GM12878 (cell line): ENCODE data around the gene TM7SF2. TPM values are rescaled to one million over a fixed set of nuclear protein-coding genes. Genes with fewer than 3 reads are reported as not detected.
A peak's percentile ranks its signal among the peaks of the same experiment; 100 is the strongest.

Experiments used
- ATAC-seq: fragments of 200-7000 bp; cut with Tn5 transposase; 3 replicates; pipeline ENCODE4 v1.9.1; 2020; ENCODE audit warnings: mild to moderate bottlenecking, moderate library complexity
- BruUV-seq: library from RNA; stranded (reverse); fragments of 400-500 nt; replicated peaks from 2 replicates; lab custom pipeline; 2021; lab: Mats Ljungman, UMichigan
- CTCF ChIA-PET: fragments of 300-600 bp; sonication (Branson Sonifier 250); formaldehyde crosslinking; extraction: SDS; loops from one replicate; lab custom pipeline; 2021; ENCODE audit warnings: inconsistent platforms; lab: Yijun Ruan, JAX
- POLR2A ChIA-PET: fragments of 350-600 bp; formaldehyde crosslinking; extraction: SDS; loops from one replicate; lab custom pipeline; 2021; ENCODE audit warnings: inconsistent platforms; lab: Charles Lee
- RAD21 ChIA-PET: fragments of 300-600 bp; sonication (Branson Sonifier 250); formaldehyde crosslinking; loops from one replicate; lab custom pipeline; 2023; ENCODE audit warnings: antibody characterized with exemption; ENCODE audit not compliant: unreplicated experiment; lab: Charles Lee
- SMC1A ChIA-PET: fragments of 300-600 bp; sonication (Branson Sonifier 250); formaldehyde crosslinking; loops from one replicate; lab custom pipeline; 2023; ENCODE audit not compliant: unreplicated experiment, uncharacterized antibody; lab: Charles Lee
- DNase-seq: peaks from one replicate; pipeline ENCODE4 v3.0.0-alpha.2; 2011; ENCODE audit warnings: low read depth, low spot score
- FAIRE-seq: peaks from 3 replicates; lab custom pipeline; 2011; peaks lifted over from hg19 to GRCh38; lab: Jason Lieb, UNC
- H2AFZ ChIP-seq: 2 replicates; pipeline ENCODE4 v1.6.0; 2011; ENCODE audit warnings: low read depth, low read length, control low read depth; ENCODE audit not compliant: control insufficient read depth
- H3K27ac ChIP-seq: 2 replicates; pipeline ENCODE4 v1.5.1; 2011; ENCODE audit warnings: control low read depth; ENCODE audit not compliant: control insufficient read depth, insufficient read depth
- H3K27me3 ChIP-seq, 2 experiments: replicated peaks in 1 of 2; 2 replicates each; pipeline versions ENCODE4 v1.6.0 to v1.6.1; 2011; ENCODE audit warnings: low read length in 1 of 2; ENCODE audit not compliant: control insufficient read depth in 2 of 2, insufficient read depth in 2 of 2
- H3K36me3 ChIP-seq, 2 experiments: 2 replicates each; pipeline ENCODE4 v1.5.1; 2011; ENCODE audit warnings: low read length in 1 of 2; ENCODE audit not compliant: control insufficient read depth in 2 of 2, insufficient read depth in 2 of 2
- H3K4me1 ChIP-seq: 2 replicates; pipeline ENCODE4 v1.6.1; 2011; ENCODE audit warnings: mild to moderate bottlenecking, low read length, moderate library complexity, mixed read lengths; ENCODE audit not compliant: control insufficient read depth, insufficient read depth
- H3K4me2 ChIP-seq: 2 replicates; pipeline ENCODE4 v1.6.0; 2011; ENCODE audit warnings: control low read depth; ENCODE audit not compliant: control insufficient read depth, insufficient read depth
- H3K4me3 ChIP-seq: fragments of 200-600 bp; sonication (generic); 2 replicates; pipeline ENCODE4 v1.5.1; 2016
- H3K79me2 ChIP-seq: 2 replicates; pipeline ENCODE4 v1.6.0; 2011; ENCODE audit warnings: low read length; ENCODE audit not compliant: control insufficient read depth, insufficient read depth
- H3K9ac ChIP-seq: 2 replicates; pipeline ENCODE4 v1.8.0; 2011; ENCODE audit warnings: low read length, control low read depth, mixed read lengths; ENCODE audit not compliant: control insufficient read depth, insufficient read depth
- H3K9me3 ChIP-seq: replicated peaks from 3 replicates; pipeline ENCODE4 v1.5.1; 2011; ENCODE audit warnings: mild to moderate bottlenecking, low read length; ENCODE audit not compliant: control insufficient read depth, insufficient read depth
- H4K20me1 ChIP-seq: 2 replicates; pipeline ENCODE4 v1.6.0; 2011; ENCODE audit not compliant: control insufficient read depth, insufficient read depth
- BCL11A ChIP-seq: IDR thresholded peaks from 2 replicates; pipeline ENCODE4 v1.6.1; 2011; ENCODE audit warnings: low read depth, low read length
- CEBPB ChIP-seq, 2 experiments: fragments of 150-350 bp in 1 of 2; IDR thresholded peaks; 2 replicates each; pipeline ENCODE4 v1.6.1; 2012 to 2014; ENCODE audit warnings: low read depth in 2 of 2, low read length in 2 of 2, borderline replicate concordance in 1 of 2, inconsistent platforms in 1 of 2
- CHD1 ChIP-seq: IDR thresholded peaks from 2 replicates; pipeline ENCODE4 v1.6.1; 2012; ENCODE audit warnings: low read depth, low read length, improper control_type of control experiment
- CREB1 ChIP-seq: IDR thresholded peaks from 2 replicates; pipeline ENCODE4 v1.6.1; 2012; ENCODE audit warnings: low read depth, mild to moderate bottlenecking, inconsistent platforms
- FOXM1 ChIP-seq: IDR thresholded peaks from 2 replicates; pipeline ENCODE4 v1.6.1; 2012; ENCODE audit warnings: low read depth, mild to moderate bottlenecking, inconsistent platforms, low read length, moderate library complexity
- HDGF ChIP-seq: fragments of 450-650 bp; IDR thresholded peaks from 2 replicates; pipeline ENCODE4 v1.6.1; 2016; ENCODE audit warnings: antibody characterized with exemption
- KAT2A ChIP-seq: conservative IDR thresholded peaks from 2 replicates; pipeline ENCODE4 v1.6.1; 2011; ENCODE audit warnings: low read depth, low read length; ENCODE audit not compliant: control insufficient read depth
- MYC ChIP-seq: IDR thresholded peaks from 2 replicates; pipeline ENCODE4 v1.6.1; 2011; ENCODE audit warnings: mild to moderate bottlenecking, low read length, moderate library complexity, inconsistent platforms; ENCODE audit not compliant: insufficient read depth, insufficient replicate concordance, insufficient read length, severe bottlenecking
- POLR2A ChIP-seq: IDR thresholded peaks from 2 replicates; pipeline ENCODE4 v1.6.1; 2011; ENCODE audit warnings: low read depth, mild to moderate bottlenecking, low read length
- POU2F2 ChIP-seq: IDR thresholded peaks from 3 replicates; pipeline ENCODE4 v1.6.1; 2011; ENCODE audit warnings: low read depth, mild to moderate bottlenecking, low read length, borderline replicate concordance
- RAD21 ChIP-seq: IDR thresholded peaks from 2 replicates; pipeline ENCODE4 v1.6.1; 2011; ENCODE audit warnings: mild to moderate bottlenecking, low read depth, low read length, moderate library complexity; ENCODE audit not compliant: insufficient read depth
- RB1 ChIP-seq: fragments of 450-650 bp; formaldehyde crosslinking; IDR thresholded peaks from 2 replicates; pipeline ENCODE4 v1.6.1; 2017; ENCODE audit warnings: mild to moderate bottlenecking, borderline replicate concordance
- SMAD1 ChIP-seq: fragments of 450-650 bp; IDR thresholded peaks from 2 replicates; pipeline ENCODE4 v1.6.1; 2018; ENCODE audit warnings: mild to moderate bottlenecking, low read depth; ENCODE audit not compliant: partially characterized antibody
- TBL1XR1 ChIP-seq: IDR thresholded peaks from 2 replicates; pipeline ENCODE4 v1.6.1; 2012; ENCODE audit warnings: low read depth, low read length, improper control_type of control experiment
- YY1 ChIP-seq: IDR thresholded peaks from 2 replicates; pipeline ENCODE4 v1.6.1; 2011; ENCODE audit warnings: low read depth, mild to moderate bottlenecking, low read length
- WGBS: methylation state at CpG from one replicate; pipeline ENCODE4 v1.1.6; 2016; ENCODE audit warnings: low lambda C conversion rate; ENCODE audit not compliant: insufficient replicate concordance, insufficient coverage; ENCODE audit errors: missing lambda C conversion rate; 5-methylcytosine and 5-hydroxymethylcytosine counted together
- in situ Hi-C: fragments of 300-500 bp; cut with MboI; formaldehyde crosslinking; loops from 9 replicates; pipeline ENCODE4 v1.14.3; 2018; ENCODE audit warnings: mixed read lengths
- intact Hi-C: fragments of 100-400 bp; cut with micrococcal nuclease; formaldehyde crosslinking; loops from one replicate; pipeline ENCODE4 v1.14.2; 2022; ENCODE audit not compliant: unreplicated experiment
- polyA plus RNA-seq, 11 experiments: library from polyadenylated mRNA; depleted of rRNA in 4 of 11; unstranded in 6 of 11; stranded (reverse) in 5 of 11; fragments of >200 nt; fragmentation: Nextera tagmentation in 4 of 11; fragmentation: Illumina TruSeq in 1 of 11; extraction: Ambion mirVana in 4 of 11; extraction: Trizol in 1 of 11; gene quantifications; 1 replicate in 1 of 11; 2 replicates in 10 of 11; pipeline versions ENCODE4 v1.2.1 to v1.2.3, GENCODE V29; 2011 to 2016; ENCODE audit warnings: inconsistent platforms in 2 of 11, missing spikeins in 2 of 11, low read depth in 1 of 11
- total RNA-seq, 4 experiments: library from RNA; depleted of rRNA in 3 of 4; stranded (reverse); fragments of >200 nt in 3 of 4; fragmentation: Illumina TruSeq in 1 of 4; extraction: Trizol in 1 of 4; gene quantifications; 2 replicates each; pipeline versions ENCODE4 v1.2.1 to v1.2.3, GENCODE V29; 2013 to 2021
- TF ChIP-seq, protein P1 (sequence below): IDR thresholded peaks from 2 replicates; pipeline ENCODE4 v1.6.1; 2011; ENCODE audit warnings: low read depth, mild to moderate bottlenecking, low read length, moderate library complexity, borderline replicate concordance; ENCODE audit errors: extremely low read depth
- TF ChIP-seq, protein P2 (sequence below): fragments of 450-650 bp; IDR thresholded peaks from 2 replicates; pipeline ENCODE4 v1.6.1; 2017; ENCODE audit warnings: low read depth, mild to moderate bottlenecking, moderate library complexity
- TF ChIP-seq, protein P3 (sequence below), 3 experiments: IDR thresholded peaks in 2 of 3; conservative IDR thresholded peaks in 1 of 3; 2 replicates each; pipeline ENCODE4 v1.5.1; 2011; ENCODE audit warnings: low read depth in 3 of 3, low read length in 3 of 3, mild to moderate bottlenecking in 3 of 3, control low read depth in 2 of 3, moderate library complexity in 2 of 3, inconsistent platforms in 1 of 3, mixed read lengths in 1 of 3; ENCODE audit not compliant: control insufficient read depth in 2 of 3, insufficient read depth in 1 of 3; ENCODE audit errors: extremely low read depth in 1 of 3
- TF ChIP-seq, protein P4 (sequence below): fragments of 150-350 bp; IDR thresholded peaks from 2 replicates; pipeline ENCODE4 v1.6.1; 2014; ENCODE audit warnings: mild to moderate bottlenecking, low read depth, low read length

The TM7SF2 gene
- total and polyA plus RNA-seq, 10 of the 15 experiments (the other 5 are each of a cell fraction or from before 2014, with no cell fraction given): 0.52 to 57.7 (median 20.7) TPM

DNA sequence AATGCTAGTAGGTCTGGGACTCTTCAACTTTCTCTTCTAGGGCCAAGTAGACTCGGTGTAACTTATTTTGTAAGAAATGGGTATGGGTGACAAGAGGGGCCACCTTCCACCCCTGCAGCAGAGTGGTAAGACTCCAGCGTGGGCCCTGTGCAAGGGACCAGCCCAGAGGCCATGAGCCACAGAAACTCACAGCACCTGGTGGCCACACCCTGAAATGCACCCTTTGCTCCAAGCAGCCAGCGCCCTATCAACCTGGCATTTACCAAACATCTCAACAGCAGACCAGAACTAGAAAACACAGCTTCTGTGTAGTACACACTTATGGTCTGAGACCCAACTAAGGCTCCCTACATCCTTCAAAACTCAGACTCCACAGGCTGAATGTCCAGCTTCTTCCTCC lies 33.5 kb upstream of the TM7SF2 start:
- Histone ChIP-seq H2AFZ (peak overlapping the region; percentile 65), H3K4me3 (peak overlapping the region; percentile 59), H3K36me3 (peaks cover 5 to 13% of the 10 kb centered on the region in 2 experiments; a peak in 3 of 4 replicates), H3K4me2 (peak overlapping the region; percentile 67), H4K20me1 (no peaks in the 10 kb centered on the region), H3K9ac (peak overlapping the region; percentile 27), H3K9me3 (no peaks in the 10 kb centered on the region), H3K27me3 (no peaks in the 10 kb centered on the region), H3K79me2 (peaks cover 49% of the 10 kb centered on the region), H3K4me1 (peaks cover 31% of the 10 kb centered on the region), H3K27ac (peak overlapping the region; percentile 66)
- no peak for DNase-seq
- ChIA-PET CTCF (interaction anchor here (0.6 to 1.4 kb wide), 13 partner anchors 10 to 197 kb away, joined by 3 to 9 read pairs (median 3); partner anchors contain the start of gene ARL2), SMC1A (interaction anchor here (0.7 to 2.3 kb wide), 5 partner anchors 9 to 64 kb away, joined by 3 to 9 read pairs (median 3); partner anchors contain the start of genes ARL2 and SAC3D1), POLR2A (interaction anchor here (0.9 to 2.2 kb wide), 6 partner anchors 9 to 57 kb away, joined by 3 to 7 read pairs (median 4); no protein-coding TSS in a partner anchor), RAD21 (interaction anchor here (0.8 to 3.0 kb wide), 4 partner anchors 16 to 65 kb away, joined by 3 to 8 read pairs (median 4); partner anchors contain the start of genes ARL2 and SAC3D1)
- intact Hi-C loops (loop anchor here (1.0 to 5.0 kb wide), 3 partner anchors 36 to 64 kb away; partner anchors contain the start of genes ARL2, SAC3D1 and SNX15), in situ Hi-C loops (no loop called here)
- FAIRE-seq: no peak
- BruUV-seq: TSS peak; percentile 1
- WGBS: 49% methylated on average over 3 of the region's 3 CpGs
- ATAC-seq: peak; percentile 90
- TF ChIP-seq KAT2A (no peak), SMAD1 (no peak), YY1 (peak; percentile 64), MYC (no peak), CREB1 (0 out of 2 replicates have a peak, but pooled peaks have one; percentile 24), POU2F2 (no peak), RAD21 (peak; percentile 70), CEBPB (IDR thresholded peaks at IDR 0.05; ENCODE audit: borderline replicate concordance in 1 of 2, low read depth in 2 of 2, low read length in 2 of 2) (no peak), TBL1XR1 (no peak), RB1 (0 out of 2 replicates have a peak, but pooled peaks have one; percentile 18), FOXM1 (no peak), HDGF (no peak), BCL11A (no peak), POLR2A (peak; percentile 44; the same call in 1 of the 2 replicates), CHD1 (no peak)
- TF ChIP-seq, protein P1, sequence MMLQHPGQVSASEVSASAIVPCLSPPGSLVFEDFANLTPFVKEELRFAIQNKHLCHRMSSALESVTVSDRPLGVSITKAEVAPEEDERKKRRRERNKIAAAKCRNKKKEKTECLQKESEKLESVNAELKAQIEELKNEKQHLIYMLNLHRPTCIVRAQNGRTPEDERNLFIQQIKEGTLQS: no peak
- TF ChIP-seq, protein P2, sequence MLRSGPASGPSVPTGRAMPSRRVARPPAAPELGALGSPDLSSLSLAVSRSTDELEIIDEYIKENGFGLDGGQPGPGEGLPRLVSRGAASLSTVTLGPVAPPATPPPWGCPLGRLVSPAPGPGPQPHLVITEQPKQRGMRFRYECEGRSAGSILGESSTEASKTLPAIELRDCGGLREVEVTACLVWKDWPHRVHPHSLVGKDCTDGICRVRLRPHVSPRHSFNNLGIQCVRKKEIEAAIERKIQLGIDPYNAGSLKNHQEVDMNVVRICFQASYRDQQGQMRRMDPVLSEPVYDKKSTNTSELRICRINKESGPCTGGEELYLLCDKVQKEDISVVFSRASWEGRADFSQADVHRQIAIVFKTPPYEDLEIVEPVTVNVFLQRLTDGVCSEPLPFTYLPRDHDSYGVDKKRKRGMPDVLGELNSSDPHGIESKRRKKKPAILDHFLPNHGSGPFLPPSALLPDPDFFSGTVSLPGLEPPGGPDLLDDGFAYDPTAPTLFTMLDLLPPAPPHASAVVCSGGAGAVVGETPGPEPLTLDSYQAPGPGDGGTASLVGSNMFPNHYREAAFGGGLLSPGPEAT: 0 out of 2 replicates have a peak, but pooled peaks have one; percentile 16
- TF ChIP-seq, protein P3, sequence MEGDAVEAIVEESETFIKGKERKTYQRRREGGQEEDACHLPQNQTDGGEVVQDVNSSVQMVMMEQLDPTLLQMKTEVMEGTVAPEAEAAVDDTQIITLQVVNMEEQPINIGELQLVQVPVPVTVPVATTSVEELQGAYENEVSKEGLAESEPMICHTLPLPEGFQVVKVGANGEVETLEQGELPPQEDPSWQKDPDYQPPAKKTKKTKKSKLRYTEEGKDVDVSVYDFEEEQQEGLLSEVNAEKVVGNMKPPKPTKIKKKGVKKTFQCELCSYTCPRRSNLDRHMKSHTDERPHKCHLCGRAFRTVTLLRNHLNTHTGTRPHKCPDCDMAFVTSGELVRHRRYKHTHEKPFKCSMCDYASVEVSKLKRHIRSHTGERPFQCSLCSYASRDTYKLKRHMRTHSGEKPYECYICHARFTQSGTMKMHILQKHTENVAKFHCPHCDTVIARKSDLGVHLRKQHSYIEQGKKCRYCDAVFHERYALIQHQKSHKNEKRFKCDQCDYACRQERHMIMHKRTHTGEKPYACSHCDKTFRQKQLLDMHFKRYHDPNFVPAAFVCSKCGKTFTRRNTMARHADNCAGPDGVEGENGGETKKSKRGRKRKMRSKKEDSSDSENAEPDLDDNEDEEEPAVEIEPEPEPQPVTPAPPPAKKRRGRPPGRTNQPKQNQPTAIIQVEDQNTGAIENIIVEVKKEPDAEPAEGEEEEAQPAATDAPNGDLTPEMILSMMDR (IDR thresholded peaks at IDR 0.05 in 2 of 3, conservative IDR thresholded peaks at IDR 0.05 in 1 of 3; ENCODE audit: control insufficient read depth in 2 of 3, extremely low read depth in 1 of 3, insufficient read depth in 1 of 3, low read depth in 3 of 3, low read length in 3 of 3): peak; percentile 83 to 91 (median 87)
- TF ChIP-seq, protein P4, sequence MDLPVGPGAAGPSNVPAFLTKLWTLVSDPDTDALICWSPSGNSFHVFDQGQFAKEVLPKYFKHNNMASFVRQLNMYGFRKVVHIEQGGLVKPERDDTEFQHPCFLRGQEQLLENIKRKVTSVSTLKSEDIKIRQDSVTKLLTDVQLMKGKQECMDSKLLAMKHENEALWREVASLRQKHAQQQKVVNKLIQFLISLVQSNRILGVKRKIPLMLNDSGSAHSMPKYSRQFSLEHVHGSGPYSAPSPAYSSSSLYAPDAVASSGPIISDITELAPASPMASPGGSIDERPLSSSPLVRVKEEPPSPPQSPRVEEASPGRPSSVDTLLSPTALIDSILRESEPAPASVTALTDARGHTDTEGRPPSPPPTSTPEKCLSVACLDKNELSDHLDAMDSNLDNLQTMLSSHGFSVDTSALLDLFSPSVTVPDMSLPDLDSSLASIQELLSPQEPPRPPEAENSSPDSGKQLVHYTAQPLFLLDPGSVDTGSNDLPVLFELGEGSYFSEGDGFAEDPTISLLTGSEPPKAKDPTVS: no peak
